ENCODE results near the gene TTLL10. TPM values are rescaled to one million over a fixed set of nuclear protein-coding genes. Genes with fewer than 3 reads are reported as not detected.
A peak's percentile ranks its signal among the peaks of the same experiment; 100 is the strongest.

Gene TTLL10
- total RNA-seq, 4 donors from 2014 or later = 0.17 TPM; not detected in 3

GRCh38 chr1:1229770-1230169 is 56.1 kb downstream of the TTLL10 start:
- no peak for DNase-seq (ENCODE audit: extremely low spot score)
- H3K4me1 ChIP-seq = peaks cover 32 to 73% (median 53%) of the 10 kb centered on the region in 4 donors

GRCh38 chr1:1230656-1231399 is 57.1 kb downstream of the TTLL10 start:
- 15% methylated on average over 24 of the region's 24 CpGs for WGBS
- Histone ChIP-seq H3K36me3 (peaks cover 20 to 54% (median 40%) of the 10 kb centered on the region in 4 donors), H3K4me1 (peaks cover 32 to 72% (median 53%) of the 10 kb centered on the region in 4 donors)

More at GRCh38 chr1:1229770-1230169, 56.1 kb downstream of the TTLL10 start:
- no peak for TF ChIP-seq EP300 (IDR thresholded peaks at IDR 0.05)
- TF ChIP-seq POLR2AphosphoS5 (IDR thresholded peaks at IDR 0.05) = no peak
- TF ChIP-seq CTCF (IDR thresholded peaks at IDR 0.05) = no peak
- no peak for TF ChIP-seq POLR2A (IDR thresholded peaks at IDR 0.05; ENCODE audit: low read depth)
- Histone ChIP-seq H3K36me3 (peaks cover 24 to 57% (median 45%) of the 10 kb centered on the region in 4 donors), H3K4me3 (peak overlapping the region; percentile 24 to 98 (median 85)), H3K9me3 (no peaks in the 10 kb centered on the region), H3K27ac (replicated peaks in 1 of 4) (no peak overlapping the region), H3K27me3 (no peaks in the 10 kb centered on the region)
- 84% methylated on average over 18 of the region's 19 CpGs for WGBS
- intact Hi-C loops (cut with DNase I) = loop anchor here (5.0 kb wide), 2 partner anchors 43 to 107 kb away; partner anchors contain the start of gene UBE2J2

GRCh38 chr1:1231400-1232207 is 57.9 kb downstream of the TTLL10 start, which contains the start of gene SDF4:
TSS of gene SDF4 (minus strand) at chr1:1232001. CDS start at chr1:1228772, 3,229 bp downstream.
- Histone ChIP-seq H3K36me3 (peaks cover 16 to 46% (median 33%) of the 10 kb centered on the region in 4 donors), H3K9me3 (no peaks in the 10 kb centered on the region), H3K4me3 (peak within 1 kb of the TSS; percentile 81 to 98 (median 92)), H3K27ac (replicated peaks in 1 of 4) (peak within 1 kb of the TSS; percentile 89 to 97 (median 94)), H3K4me1 (peaks cover 32 to 68% (median 50%) of the 10 kb centered on the region in 4 donors), H3K27me3 (no peaks in the 10 kb centered on the region)
- 2% methylated on average over 19 of the region's 99 CpGs for WGBS
- DNase-seq (ENCODE audit: extremely low spot score) = peak; percentile 99
- TF ChIP-seq POLR2A (IDR thresholded peaks at IDR 0.05; ENCODE audit: low read depth) (peak; percentile 48), POLR2AphosphoS5 (IDR thresholded peaks at IDR 0.05) (peak; percentile 73 to 76), CTCF (IDR thresholded peaks at IDR 0.05) (no peak)
- intact Hi-C loops (cut with DNase I) = loop anchor here (5.0 kb wide), 2 partner anchors 41 to 109 kb away; partner anchors contain the start of gene UBE2J2

More at GRCh38 chr1:1230656-1231399, 57.1 kb downstream of the TTLL10 start:
- Histone ChIP-seq H3K4me3 (peak overlapping the region; percentile 81 to 98 (median 92)), H3K27me3 (no peaks in the 10 kb centered on the region), H3K27ac (replicated peaks in 1 of 4) (peak overlapping the region; percentile 89 to 97 (median 94)), H3K9me3 (no peaks in the 10 kb centered on the region)
- intact Hi-C loops (cut with DNase I) = loop anchor here (5.0 kb wide), 2 partner anchors 41 to 109 kb away; partner anchors contain the start of gene UBE2J2
- TF ChIP-seq POLR2A (IDR thresholded peaks at IDR 0.05; ENCODE audit: low read depth) (no peak), EP300 (IDR thresholded peaks at IDR 0.05) (no peak), CTCF (IDR thresholded peaks at IDR 0.05) (no peak), POLR2AphosphoS5 (IDR thresholded peaks at IDR 0.05) (no peak)
- DNase-seq (ENCODE audit: extremely low spot score) = no peak

- Histone ChIP-seq H3K27me3 (peaks cover 0 to 5% (median 0%) of the 10 kb centered on the region in 4 donors), H3K4me1 (peaks cover 36 to 69% (median 50%) of the 10 kb centered on the region in 4 donors), H3K9me3 (no peaks in the 10 kb centered on the region), H3K4me3 (peak within 1 kb of the TSS; percentile 81 to 98 (median 92)), H3K27ac (replicated peaks in 1 of 4) (peak within 1 kb of the TSS; percentile 89 to 97 (median 94)), H3K36me3 (peaks cover 9 to 39% (median 26%) of the 10 kb centered on the region in 4 donors)
- no peak for DNase-seq (ENCODE audit: extremely low spot score)
- no peak for TF ChIP-seq EP300 (IDR thresholded peaks at IDR 0.05)
- WGBS = no CpG with 5 or more reads among the region's 100 CpGs
- intact Hi-C loops (cut with DNase I) = loop anchor here (5.0 kb wide), 2 partner anchors 40 to 110 kb away; partner anchors contain the start of gene UBE2J2
Observed at GRCh38 chr1:1232208-1232795, 58.6 kb downstream of the TTLL10 start, which contains the start of gene B3GALT6. TSS of gene B3GALT6 (plus strand) at chr1:1232237. CDS start at chr1:1232279, 42 bp downstream.
